OCI-LY7 (cell line): ENCODE data around the gene SIL1. TPM values are rescaled to one million over a fixed set of nuclear protein-coding genes. Genes with fewer than 3 reads are reported as not detected.
"Not testable (repeated sequence)": the region's sequence is repeated elsewhere in the genome, so short reads cannot be mapped to it uniquely, and the experiment has no call there.

ENCODE experiments used
- BruUV-seq: library from RNA; stranded (reverse); fragments of 400-500 nt; replicated peaks from 2 replicates; lab custom pipeline; 2021; lab: Mats Ljungman, UMichigan
- CTCF ChIA-PET: fragments of 300-600 bp; sonication (Branson Sonifier 250); formaldehyde crosslinking; loops from one replicate; lab custom pipeline; 2022; ENCODE audit warnings: antibody characterized with exemption; ENCODE audit not compliant: unreplicated experiment; lab: Charles Lee
- POLR2A ChIA-PET: fragments of 300-600 bp; sonication (Branson Sonifier 250); formaldehyde crosslinking; loops from one replicate; lab custom pipeline; 2022; ENCODE audit warnings: antibody characterized with exemption; lab: Charles Lee
- DNase-seq: peaks from one replicate; pipeline ENCODE4 v3.0.0-alpha.2; 2015; ENCODE audit warnings: low spot score
- H2AFZ ChIP-seq: fragments of 200-600 bp; sonication (generic), shearing (Covaris generic); 2 replicates; pipeline ENCODE4 v1.6.1; 2014; ENCODE audit warnings: mild to moderate bottlenecking, antibody characterized with exemption, low read length, moderate library complexity
- H3K27ac ChIP-seq: fragments of 200-600 bp; sonication (generic); 2 replicates; pipeline ENCODE4 v1.5.1; 2014; ENCODE audit warnings: mixed run types, low read depth, mild to moderate bottlenecking, moderate library complexity, low read length, inconsistent platforms; ENCODE audit not compliant: poor library complexity, severe bottlenecking
- H3K36me3 ChIP-seq: fragments of 200-600 bp; sonication (generic); 2 replicates; pipeline ENCODE4 v1.6.1; 2014; ENCODE audit warnings: mild to moderate bottlenecking, antibody characterized with exemption, low read length, moderate library complexity, mixed read lengths; ENCODE audit not compliant: insufficient read depth
- H3K4me1 ChIP-seq: fragments of 200-600 bp; sonication (generic); 2 replicates; pipeline ENCODE4 v1.5.1; 2014; ENCODE audit warnings: mild to moderate bottlenecking, low read length; ENCODE audit not compliant: insufficient read depth, poor library complexity, severe bottlenecking
- H3K4me2 ChIP-seq: fragments of 200-600 bp; sonication (generic); 2 replicates; pipeline ENCODE4 v1.6.1; 2014; ENCODE audit warnings: mild to moderate bottlenecking, low read length
- H3K4me3 ChIP-seq: fragments of 200-600 bp; sonication (generic); 2 replicates; pipeline ENCODE4 v1.5.1; 2014; ENCODE audit warnings: mild to moderate bottlenecking, low read depth, low read length; ENCODE audit not compliant: poor library complexity, severe bottlenecking
- H3K79me2 ChIP-seq: fragments of 200-600 bp; sonication (generic); 2 replicates; pipeline ENCODE4 v1.6.1; 2016; ENCODE audit warnings: low read depth, mild to moderate bottlenecking, low read length, moderate library complexity, mixed read lengths; ENCODE audit not compliant: insufficient read depth
- H3K9me2 ChIP-seq: fragments of 200-600 bp; sonication (generic); 2 replicates; pipeline ENCODE4 v1.6.1; 2016; ENCODE audit warnings: mild to moderate bottlenecking, low read length, mixed read lengths; ENCODE audit not compliant: insufficient read depth
- H3K9me3 ChIP-seq: fragments of 200-600 bp; sonication (generic); 2 replicates; pipeline ENCODE4 v1.6.1; 2014; ENCODE audit warnings: mild to moderate bottlenecking, mixed run types, low read length, mixed read lengths
- H4K20me1 ChIP-seq: fragments of 200-600 bp; sonication (generic); 2 replicates; pipeline ENCODE4 v1.6.1; 2014; ENCODE audit warnings: mild to moderate bottlenecking, antibody characterized with exemption, low read length, moderate library complexity, mixed read lengths; ENCODE audit not compliant: insufficient read depth
- CTCF ChIP-seq: fragments of 200-600 bp; sonication (generic); conservative IDR thresholded peaks from 2 replicates; pipeline ENCODE4 v1.5.1; 2014; ENCODE audit warnings: mild to moderate bottlenecking, antibody characterized with exemption, low read length, moderate library complexity, mixed read lengths
- EZH2phosphoT487 ChIP-seq: fragments of 200-600 bp; sonication (generic); IDR thresholded peaks from 2 replicates; pipeline ENCODE4 v1.6.1; 2018; ENCODE audit warnings: low read depth, borderline replicate concordance, mild to moderate bottlenecking, mixed run types, antibody characterized with exemption, low read length, moderate library complexity, mixed read lengths
- intact Hi-C: fragments of 100-400 bp; cut with micrococcal nuclease; formaldehyde crosslinking; loops from one replicate; pipeline ENCODE4 v1.10.0; 2022; ENCODE audit not compliant: unreplicated experiment
- total RNA-seq, 2 experiments: library from RNA; depleted of rRNA in 1 of 2; stranded (reverse); fragments of >200 nt in 1 of 2; shearing (Covaris generic) in 1 of 2; gene quantifications; 2 replicates each; pipeline ENCODE4 v1.2.3, GENCODE V29; 2014 to 2022

Gene SIL1
- total RNA-seq, 2 experiments from 2014 or later, result 9.2 to 22.8 TPM

GRCh38 chr5:139058121-139058520 lies 140.0 kb downstream of the SIL1 start:
- no TSS peak for BruUV-seq
- Histone ChIP-seq H2AFZ (no peak overlapping the region), H4K20me1 (no peaks in the 10 kb centered on the region), H3K27ac (no peak overlapping the region), H3K9me3 (no peaks in the 10 kb centered on the region), H3K4me2 (no peak overlapping the region), H3K36me3 (no peaks in the 10 kb centered on the region), H3K79me2 (no peaks in the 10 kb centered on the region), H3K4me1 (no peaks in the 10 kb centered on the region), H3K9me2 (no peaks in the 10 kb centered on the region), H3K4me3 (no peak overlapping the region)
- no peak for TF ChIP-seq EZH2phosphoT487
- no peak for TF ChIP-seq CTCF
- DNase-seq, result no peak
- ChIA-PET CTCF (no interaction called here), POLR2A (no interaction called here)
- intact Hi-C loops, result no loop called here

- BruUV-seq, intact Hi-C loops: not testable (repeated sequence)
Observed at GRCh38 chr5:139057045-139057939, 140.9 kb downstream of the SIL1 start.

GRCh38 chr5:139052975-139053374 lies 145.2 kb downstream of the SIL1 start:
- intact Hi-C loops, result no loop called here
- TF ChIP-seq EZH2phosphoT487, result no peak
- no peak for TF ChIP-seq CTCF
- no peak for DNase-seq
- POLR2A ChIA-PET, result no interaction called here
- Histone ChIP-seq H3K36me3 (no peaks in the 10 kb centered on the region), H3K4me3 (no peak overlapping the region), H3K4me1 (no peaks in the 10 kb centered on the region), H3K79me2 (no peaks in the 10 kb centered on the region), H3K27ac (no peak overlapping the region), H3K9me2 (no peaks in the 10 kb centered on the region), H3K4me2 (no peak overlapping the region), H3K9me3 (no peaks in the 10 kb centered on the region), H4K20me1 (no peaks in the 10 kb centered on the region), H2AFZ (no peak overlapping the region)
- CTCF ChIA-PET, result no interaction called here
- no TSS peak for BruUV-seq

More at GRCh38 chr5:139057045-139057939, 140.9 kb downstream of the SIL1 start:
- POLR2A ChIA-PET, result interaction anchor here (0.5 kb wide), 1 partner anchor 42 kb away, joined by 4 read pairs; no protein-coding TSS in a partner anchor
- H3K4me3 ChIP-seq, H4K20me1 ChIP-seq, H3K36me3 ChIP-seq, CTCF ChIA-PET, H2AFZ ChIP-seq, H3K4me1 ChIP-seq, H3K4me2 ChIP-seq, H3K27ac ChIP-seq, H3K79me2 ChIP-seq, H3K9me3 ChIP-seq, DNase-seq, H3K9me2 ChIP-seq: not testable (repeated sequence)
